ENCODE measurements around the gene SYT15.

SYT15 gene

GRCh38 chr10:46541017-46541661 lies 37.8 kb upstream of the SYT15 start:
- Histone ChIP-seq H2AFZ (ENCODE audit: low read depth, low read length) (no peak overlapping the region), H3K36me3 (ENCODE audit: insufficient read depth, low read length) (no peaks in the 10 kb centered on the region), H3K27me3 (ENCODE audit: insufficient read depth, low read length) (peaks cover 48% of the 10 kb centered on the region), H3K4me3 (ENCODE audit: low read length) (no peak overlapping the region), H3K4me1 (ENCODE audit: insufficient read depth, low read length) (no peaks in the 10 kb centered on the region), H3K9me3 (ENCODE audit: low read length) (no peaks in the 10 kb centered on the region)

- Histone ChIP-seq H3K4me3 (ENCODE audit: low read length) (no peak overlapping the region), H3K4me1 (ENCODE audit: insufficient read depth, low read length) (no peaks in the 10 kb centered on the region), H2AFZ (ENCODE audit: low read depth, low read length) (no peak overlapping the region), H3K9me3 (ENCODE audit: low read length) (no peaks in the 10 kb centered on the region), H3K36me3 (ENCODE audit: insufficient read depth, low read length) (no peaks in the 10 kb centered on the region), H3K27me3 (ENCODE audit: insufficient read depth, low read length) (peaks cover 48% of the 10 kb centered on the region)
Measured at GRCh38 chr10:46541735-46542566, 37.0 kb upstream of the SYT15 start.

GRCh38 chr10:46542567-46543465 lies 36.1 kb upstream of the SYT15 start:
- Histone ChIP-seq H3K4me1 (ENCODE audit: insufficient read depth, low read length) (no peaks in the 10 kb centered on the region), H3K27me3 (ENCODE audit: insufficient read depth, low read length) (peaks cover 44% of the 10 kb centered on the region), H3K36me3 (ENCODE audit: insufficient read depth, low read length) (no peaks in the 10 kb centered on the region), H3K9me3 (ENCODE audit: low read length) (no peaks in the 10 kb centered on the region), H3K4me3 (ENCODE audit: low read length) (no peak overlapping the region), H2AFZ (ENCODE audit: low read depth, low read length) (no peak overlapping the region)

GRCh38 chr10:46543466-46544377 lies 35.2 kb upstream of the SYT15 start:
- peaks cover 44% of the 10 kb centered on the region for H3K27me3 ChIP-seq (ENCODE audit: insufficient read depth, low read length)
- no peak overlapping the region for H3K4me3 ChIP-seq (ENCODE audit: low read length)
- no peaks in the 10 kb centered on the region for H3K4me1 ChIP-seq (ENCODE audit: insufficient read depth, low read length)
- no peaks in the 10 kb centered on the region for H3K9me3 ChIP-seq (ENCODE audit: low read length)
- H3K36me3 ChIP-seq (ENCODE audit: insufficient read depth, low read length) = no peaks in the 10 kb centered on the region
- no peak overlapping the region for H2AFZ ChIP-seq (ENCODE audit: low read depth, low read length)

GRCh38 chr10:46544989-46545791 lies 33.7 kb upstream of the SYT15 start:
- Histone ChIP-seq H3K9me3 (ENCODE audit: low read length) (no peaks in the 10 kb centered on the region), H3K36me3 (ENCODE audit: insufficient read depth, low read length) (no peaks in the 10 kb centered on the region), H3K27me3 (ENCODE audit: insufficient read depth, low read length) (peaks cover 40% of the 10 kb centered on the region), H3K4me3 (ENCODE audit: low read length) (no peak overlapping the region), H3K4me1 (ENCODE audit: insufficient read depth, low read length) (no peaks in the 10 kb centered on the region), H2AFZ (ENCODE audit: low read depth, low read length) (no peak overlapping the region)

- H3K4me1 ChIP-seq (ENCODE audit: insufficient read depth, low read length) = no peaks in the 10 kb centered on the region
- peaks cover 38% of the 10 kb centered on the region for H3K27me3 ChIP-seq (ENCODE audit: insufficient read depth, low read length)
- H3K4me3 ChIP-seq (ENCODE audit: low read length) = no peak overlapping the region
Measured at GRCh38 chr10:46545861-46546590, 32.9 kb upstream of the SYT15 start.

GRCh38 chr10:46546591-46547540 lies 32.1 kb upstream of the SYT15 start:
- Histone ChIP-seq H3K27me3 (ENCODE audit: insufficient read depth, low read length) (peaks cover 43% of the 10 kb centered on the region), H2AFZ (ENCODE audit: low read depth, low read length) (no peak overlapping the region), H3K36me3 (ENCODE audit: insufficient read depth, low read length) (no peaks in the 10 kb centered on the region), H3K9me3 (ENCODE audit: low read length) (no peaks in the 10 kb centered on the region), H3K4me1 (ENCODE audit: insufficient read depth, low read length) (no peaks in the 10 kb centered on the region), H3K4me3 (ENCODE audit: low read length) (no peak overlapping the region)

More at GRCh38 chr10:46545861-46546590, 32.9 kb upstream of the SYT15 start:
- H3K36me3 ChIP-seq (ENCODE audit: insufficient read depth, low read length) = no peaks in the 10 kb centered on the region
- no peak overlapping the region for H2AFZ ChIP-seq (ENCODE audit: low read depth, low read length)
- H3K9me3 ChIP-seq (ENCODE audit: low read length) = no peaks in the 10 kb centered on the region

- no peak overlapping the region for H3K4me3 ChIP-seq (ENCODE audit: low read length)
- H3K4me1 ChIP-seq (ENCODE audit: insufficient read depth, low read length) = no peaks in the 10 kb centered on the region
- H3K27me3 ChIP-seq (ENCODE audit: insufficient read depth, low read length) = peaks cover 44% of the 10 kb centered on the region
- H2AFZ ChIP-seq (ENCODE audit: low read depth, low read length) = no peak overlapping the region
- H3K9me3 ChIP-seq (ENCODE audit: low read length) = no peaks in the 10 kb centered on the region
- H3K36me3 ChIP-seq (ENCODE audit: insufficient read depth, low read length) = no peaks in the 10 kb centered on the region
Measured at GRCh38 chr10:46547541-46548497, 31.1 kb upstream of the SYT15 start.

GRCh38 chr10:46548498-46549090 lies 30.3 kb upstream of the SYT15 start:
- no peaks in the 10 kb centered on the region for H3K9me3 ChIP-seq (ENCODE audit: low read length)
- H3K4me1 ChIP-seq (ENCODE audit: insufficient read depth, low read length) = no peaks in the 10 kb centered on the region
- H3K4me3 ChIP-seq (ENCODE audit: low read length) = no peak overlapping the region
- peaks cover 44% of the 10 kb centered on the region for H3K27me3 ChIP-seq (ENCODE audit: insufficient read depth, low read length)
- no peak overlapping the region for H2AFZ ChIP-seq (ENCODE audit: low read depth, low read length)
- H3K36me3 ChIP-seq (ENCODE audit: insufficient read depth, low read length) = no peaks in the 10 kb centered on the region

All from neuron (in vitro differentiated cells).